Activated T-helper 1 cell treated with anti-CD3 and anti-CD28 coated beads, Interleukin-12 subunit alpha, Interleukin-12 subunit beta, Interleukin-2, Interleukin-4 antibody, amounts not matched to agents 30 ng/mL and 10 ng/mL and 1 ng/mL, durations not matched to agents 14 hours and 24 hours and 36 hours (primary cell): Measurements from ENCODE around the gene ACVRL1. TPM values are rescaled to one million over a fixed set of nuclear protein-coding genes. Genes with fewer than 3 reads are reported as not detected.

Experiments
- DNase-seq: peaks from one replicate; pipeline ENCODE4 v3.0.0; 2021; ENCODE audit warnings: low spot score
- H3K27ac Mint-ChIP-seq: one replicate; pipeline ENCODE4 v1.8.0; 2021; ENCODE audit warnings: mild to moderate bottlenecking, mixed read lengths
- H3K27me3 Mint-ChIP-seq: one replicate; pipeline ENCODE4 v1.8.0; 2022; ENCODE audit warnings: mild to moderate bottlenecking, moderate library complexity, mixed read lengths; ENCODE audit not compliant: insufficient read depth
- H3K36me3 Mint-ChIP-seq: one replicate; pipeline ENCODE4 v1.8.0; 2021; ENCODE audit warnings: low read depth, mixed read lengths
- H3K4me1 Mint-ChIP-seq: one replicate; pipeline ENCODE4 v1.8.0; 2021; ENCODE audit warnings: low read depth, mixed read lengths
- H3K4me3 Mint-ChIP-seq: one replicate; pipeline ENCODE4 v1.8.0; 2021; ENCODE audit warnings: mild to moderate bottlenecking, moderate library complexity, mixed read lengths
- H3K9me3 Mint-ChIP-seq: one replicate; pipeline ENCODE4 v1.8.0; 2021; ENCODE audit warnings: mixed read lengths
- intact Hi-C: fragments of 100-400 bp; cut with micrococcal nuclease; formaldehyde crosslinking; loops from one replicate; pipeline ENCODE4 v1.15.1; 2024
- total RNA-seq: library from RNA; stranded (reverse); gene quantifications from 2 replicates; pipeline ENCODE4 v1.2.3, GENCODE V29; 2022

ACVRL1 gene
- total RNA-seq, 1 donor from 2014 or later = not detected

GRCh38 chr12:51908876-51909592, 1.7 kb downstream of the ACVRL1 start:
- H3K27me3 Mint-ChIP-seq = peaks cover 41% of the 10 kb centered on the region
- no peak for DNase-seq

GRCh38 chr12:51910168-51910567, 2.9 kb downstream of the ACVRL1 start:
- no peak for DNase-seq
- Mint-ChIP-seq H3K27ac (no peak overlapping the region), H3K27me3 (peaks cover 39% of the 10 kb centered on the region), H3K4me1 (no peaks in the 10 kb centered on the region), H3K4me3 (no peak overlapping the region), H3K36me3 (no peaks in the 10 kb centered on the region), H3K9me3 (no peaks in the 10 kb centered on the region)
- intact Hi-C loops = no loop called here

More at GRCh38 chr12:51908876-51909592, 1.7 kb downstream of the ACVRL1 start:
- H3K27ac Mint-ChIP-seq = no peak overlapping the region
- no peaks in the 10 kb centered on the region for H3K9me3 Mint-ChIP-seq
- no peaks in the 10 kb centered on the region for H3K4me1 Mint-ChIP-seq
- no peak overlapping the region for H3K4me3 Mint-ChIP-seq
- no peaks in the 10 kb centered on the region for H3K36me3 Mint-ChIP-seq
- intact Hi-C loops = no loop called here

- no peak overlapping the region for H3K27ac Mint-ChIP-seq
- no peaks in the 10 kb centered on the region for H3K9me3 Mint-ChIP-seq
- peaks cover 34% of the 10 kb centered on the region for H3K27me3 Mint-ChIP-seq
- H3K4me3 Mint-ChIP-seq = no peak overlapping the region
- H3K36me3 Mint-ChIP-seq = no peaks in the 10 kb centered on the region
- no peak for DNase-seq
- H3K4me1 Mint-ChIP-seq = no peaks in the 10 kb centered on the region
- intact Hi-C loops = no loop called here
These were observed 3.4 kb downstream of the ACVRL1 start for GRCh38 chr12:51910691-51911090.

GRCh38 chr12:51911307-51911706, 4.0 kb downstream of the ACVRL1 start:
- DNase-seq = no peak
- H3K9me3 Mint-ChIP-seq = no peaks in the 10 kb centered on the region
- intact Hi-C loops = no loop called here
- no peak overlapping the region for H3K4me3 Mint-ChIP-seq
- H3K27me3 Mint-ChIP-seq = peaks cover 29% of the 10 kb centered on the region
- no peak overlapping the region for H3K27ac Mint-ChIP-seq
- no peaks in the 10 kb centered on the region for H3K4me1 Mint-ChIP-seq
- H3K36me3 Mint-ChIP-seq = no peaks in the 10 kb centered on the region

GRCh38 chr12:51911788-51912711, 4.7 kb downstream of the ACVRL1 start:
- Mint-ChIP-seq H3K4me3 (no peak overlapping the region), H3K36me3 (no peaks in the 10 kb centered on the region), H3K27me3 (peaks cover 26% of the 10 kb centered on the region), H3K27ac (no peak overlapping the region), H3K4me1 (no peaks in the 10 kb centered on the region), H3K9me3 (no peaks in the 10 kb centered on the region)
- DNase-seq = no peak
- intact Hi-C loops = no loop called here

GRCh38 chr12:51913071-51914033, 6.0 kb downstream of the ACVRL1 start:
- Mint-ChIP-seq H3K4me1 (no peaks in the 10 kb centered on the region), H3K4me3 (no peak overlapping the region), H3K9me3 (no peaks in the 10 kb centered on the region), H3K36me3 (no peaks in the 10 kb centered on the region), H3K27ac (no peak overlapping the region), H3K27me3 (peaks cover 18% of the 10 kb centered on the region)
- no peak for DNase-seq
- intact Hi-C loops = no loop called here

- DNase-seq = no peak
- intact Hi-C loops = no loop called here
- Mint-ChIP-seq H3K4me3 (no peak overlapping the region), H3K9me3 (no peaks in the 10 kb centered on the region), H3K27ac (no peak overlapping the region), H3K27me3 (peaks cover 9% of the 10 kb centered on the region), H3K36me3 (no peaks in the 10 kb centered on the region), H3K4me1 (no peaks in the 10 kb centered on the region)
These were observed 7.0 kb downstream of the ACVRL1 start for GRCh38 chr12:51914034-51914923.

- DNase-seq = no peak
- no peaks in the 10 kb centered on the region for H3K4me1 Mint-ChIP-seq
These were observed 7.8 kb downstream of the ACVRL1 start for GRCh38 chr12:51915003-51915625.

GRCh38 chr12:51915951-51916350, 8.6 kb downstream of the ACVRL1 start:
- DNase-seq = no peak
- Mint-ChIP-seq H3K4me1 (no peaks in the 10 kb centered on the region), H3K4me3 (no peak overlapping the region), H3K27me3 (peaks cover 2% of the 10 kb centered on the region), H3K27ac (no peak overlapping the region), H3K36me3 (no peaks in the 10 kb centered on the region), H3K9me3 (no peaks in the 10 kb centered on the region)
- intact Hi-C loops = no loop called here

More at GRCh38 chr12:51915003-51915625, 7.8 kb downstream of the ACVRL1 start:
- H3K9me3 Mint-ChIP-seq = no peaks in the 10 kb centered on the region
- no peak overlapping the region for H3K4me3 Mint-ChIP-seq
- no peak overlapping the region for H3K27ac Mint-ChIP-seq
- no peaks in the 10 kb centered on the region for H3K36me3 Mint-ChIP-seq
- peaks cover 4% of the 10 kb centered on the region for H3K27me3 Mint-ChIP-seq
- intact Hi-C loops = no loop called here

- Mint-ChIP-seq H3K36me3 (no peaks in the 10 kb centered on the region), H3K27me3 (no peaks in the 10 kb centered on the region), H3K4me3 (no peak overlapping the region), H3K9me3 (no peaks in the 10 kb centered on the region), H3K27ac (no peak overlapping the region), H3K4me1 (no peaks in the 10 kb centered on the region)
- no peak for DNase-seq
- intact Hi-C loops = no loop called here
These were observed 9.8 kb downstream of the ACVRL1 start for GRCh38 chr12:51917041-51917590.

- Mint-ChIP-seq H3K27me3 (no peaks in the 10 kb centered on the region), H3K9me3 (no peaks in the 10 kb centered on the region), H3K36me3 (no peaks in the 10 kb centered on the region), H3K4me3 (no peak overlapping the region), H3K4me1 (peaks cover under 1% of the 10 kb centered on the region), H3K27ac (no peak overlapping the region)
- no peak for DNase-seq
- intact Hi-C loops = no loop called here
These were observed 10.6 kb downstream of the ACVRL1 start for GRCh38 chr12:51917746-51918453.
